GM12878 (cell line): ENCODE measurements around the gene SLC39A6. TPM values are rescaled to one million over a fixed set of nuclear protein-coding genes. Genes with fewer than 3 reads are reported as not detected.

ENCODE experiments used
- ATF7 ChIP-seq: fragments of 450-650 bp; IDR thresholded peaks from 2 replicates; pipeline ENCODE4 v1.6.1; 2016; ENCODE audit warnings: low read depth, mild to moderate bottlenecking
- BACH1 ChIP-seq: fragments of 450-650 bp; IDR thresholded peaks from 2 replicates; pipeline ENCODE4 v1.6.1; 2017; ENCODE audit warnings: mild to moderate bottlenecking, borderline replicate concordance
- CREB1 ChIP-seq: IDR thresholded peaks from 2 replicates; pipeline ENCODE4 v1.6.1; 2012; ENCODE audit warnings: low read depth, mild to moderate bottlenecking, inconsistent platforms
- EGR1 ChIP-seq, 2 experiments: IDR thresholded peaks; 1 replicate in 1 of 2; 2 replicates in 1 of 2; pipeline ENCODE4 v1.6.1; 2011 to 2012; ENCODE audit warnings: low read depth in 2 of 2, low read length in 2 of 2, borderline replicate concordance in 1 of 2, mild to moderate bottlenecking in 1 of 2, moderate library complexity in 1 of 2
- ETV6 ChIP-seq, 2 experiments: fragments of 450-650 bp in 1 of 2; IDR thresholded peaks in 1 of 2; conservative IDR thresholded peaks in 1 of 2; 2 replicates each; pipeline ENCODE4 v1.6.1; 2014; ENCODE audit warnings: antibody characterized with exemption in 1 of 2, borderline replicate concordance in 1 of 2, low read depth in 1 of 2, mild to moderate bottlenecking in 1 of 2, moderate library complexity in 1 of 2
- FOXK2 ChIP-seq: fragments of 450-650 bp; IDR thresholded peaks from 2 replicates; pipeline ENCODE4 v1.6.1; 2017; ENCODE audit warnings: mild to moderate bottlenecking, moderate library complexity
- IKZF2 ChIP-seq, 2 experiments: fragments of 450-650 bp; IDR thresholded peaks; 2 replicates each; pipeline ENCODE4 v1.6.1; 2017; ENCODE audit warnings: mild to moderate bottlenecking in 2 of 2, moderate library complexity in 2 of 2
- IRF4 ChIP-seq: IDR thresholded peaks from 2 replicates; pipeline ENCODE4 v1.6.1; 2011; ENCODE audit warnings: low read depth, low read length
- MTA3 ChIP-seq: IDR thresholded peaks from 2 replicates; pipeline ENCODE4 v1.6.1; 2012; ENCODE audit warnings: low read length, inconsistent platforms, borderline replicate concordance
- NFXL1 ChIP-seq: fragments of 450-650 bp; IDR thresholded peaks from 2 replicates; pipeline ENCODE4 v1.6.1; 2017; ENCODE audit warnings: antibody characterized with exemption, mild to moderate bottlenecking, borderline replicate concordance
- NR2F1 ChIP-seq: fragments of 450-650 bp; conservative IDR thresholded peaks from 2 replicates; pipeline ENCODE4 v1.6.1; 2017; ENCODE audit warnings: mild to moderate bottlenecking
- PML ChIP-seq: IDR thresholded peaks from 2 replicates; pipeline ENCODE4 v1.6.1; 2012; ENCODE audit warnings: low read length, inconsistent platforms
- POLR2A ChIP-seq: IDR thresholded peaks from 2 replicates; pipeline ENCODE4 v1.6.1; 2011; ENCODE audit warnings: low read depth, mild to moderate bottlenecking, low read length
- POLR2AphosphoS5 ChIP-seq: IDR thresholded peaks from 2 replicates; pipeline ENCODE4 v1.6.1; 2011; ENCODE audit warnings: mild to moderate bottlenecking, low read length, inconsistent platforms
- RAD21 ChIP-seq: IDR thresholded peaks from 2 replicates; pipeline ENCODE4 v1.6.1; 2011; ENCODE audit warnings: mild to moderate bottlenecking, low read depth, low read length, moderate library complexity; ENCODE audit not compliant: insufficient read depth
- RBBP5 ChIP-seq: fragments of 200-600 bp; sonication (generic); conservative IDR thresholded peaks from 2 replicates; pipeline ENCODE4 v1.6.1; 2016
- RUNX3 ChIP-seq: IDR thresholded peaks from 2 replicates; pipeline ENCODE4 v1.6.1; 2012; ENCODE audit warnings: low read length, inconsistent platforms
- SP1 ChIP-seq: IDR thresholded peaks from one replicate; pipeline ENCODE4 v1.6.1; 2011; ENCODE audit warnings: low read depth, low read length
- SREBF2 ChIP-seq: IDR thresholded peaks from 2 replicates; pipeline ENCODE4 v1.6.1; 2012; ENCODE audit warnings: mild to moderate bottlenecking, low read length
- TARDBP ChIP-seq: IDR thresholded peaks from 2 replicates; pipeline ENCODE4 v1.6.1; 2016; ENCODE audit warnings: borderline replicate concordance
- TCF12 ChIP-seq: IDR thresholded peaks from 2 replicates; pipeline ENCODE4 v1.6.1; 2011; ENCODE audit warnings: low read depth, mild to moderate bottlenecking, low read length
- YY1 ChIP-seq: IDR thresholded peaks from 2 replicates; pipeline ENCODE4 v1.6.1; 2011; ENCODE audit warnings: low read depth, mild to moderate bottlenecking, low read length
- polyA plus RNA-seq, 11 experiments: library from polyadenylated mRNA; depleted of rRNA in 4 of 11; unstranded in 6 of 11; stranded (reverse) in 5 of 11; fragments of >200 nt; fragmentation: Nextera tagmentation in 4 of 11; fragmentation: Illumina TruSeq in 1 of 11; extraction: Ambion mirVana in 4 of 11; extraction: Trizol in 1 of 11; gene quantifications; 1 replicate in 1 of 11; 2 replicates in 10 of 11; pipeline versions ENCODE4 v1.2.1 to v1.2.3, GENCODE V29; 2011 to 2016; ENCODE audit warnings: inconsistent platforms in 2 of 11, missing spikeins in 2 of 11, low read depth in 1 of 11
- total RNA-seq, 4 experiments: library from RNA; depleted of rRNA in 3 of 4; stranded (reverse); fragments of >200 nt in 3 of 4; fragmentation: Illumina TruSeq in 1 of 4; extraction: Trizol in 1 of 4; gene quantifications; 2 replicates each; pipeline versions ENCODE4 v1.2.1 to v1.2.3, GENCODE V29; 2013 to 2021
- TF ChIP-seq, protein P1 (sequence below): fragments of 450-650 bp; IDR thresholded peaks from 2 replicates; pipeline ENCODE4 v1.6.1; 2017; ENCODE audit warnings: borderline replicate concordance
- TF ChIP-seq, protein P2 (sequence below): IDR thresholded peaks from 2 replicates; pipeline ENCODE4 v1.6.1; 2011; ENCODE audit warnings: borderline replicate concordance, low read depth, mild to moderate bottlenecking, moderate library complexity, low read length; ENCODE audit not compliant: insufficient read depth, poor library complexity, severe bottlenecking
- TF ChIP-seq, protein P3 (sequence below): fragments of 450-650 bp; IDR thresholded peaks from 2 replicates; pipeline ENCODE4 v1.6.1; 2017; ENCODE audit warnings: mild to moderate bottlenecking
- TF ChIP-seq, protein P4 (sequence below): fragments of 150-350 bp; IDR thresholded peaks from 2 replicates; pipeline ENCODE4 v1.6.1; 2014; ENCODE audit warnings: mild to moderate bottlenecking, low read depth, low read length

SLC39A6 gene
- total and polyA plus RNA-seq, 10 of the 15 experiments (the other 5 are each of a cell fraction or from before 2014, with no cell fraction given): 12.4 to 65.9 (median 41.3) TPM

DNA sequence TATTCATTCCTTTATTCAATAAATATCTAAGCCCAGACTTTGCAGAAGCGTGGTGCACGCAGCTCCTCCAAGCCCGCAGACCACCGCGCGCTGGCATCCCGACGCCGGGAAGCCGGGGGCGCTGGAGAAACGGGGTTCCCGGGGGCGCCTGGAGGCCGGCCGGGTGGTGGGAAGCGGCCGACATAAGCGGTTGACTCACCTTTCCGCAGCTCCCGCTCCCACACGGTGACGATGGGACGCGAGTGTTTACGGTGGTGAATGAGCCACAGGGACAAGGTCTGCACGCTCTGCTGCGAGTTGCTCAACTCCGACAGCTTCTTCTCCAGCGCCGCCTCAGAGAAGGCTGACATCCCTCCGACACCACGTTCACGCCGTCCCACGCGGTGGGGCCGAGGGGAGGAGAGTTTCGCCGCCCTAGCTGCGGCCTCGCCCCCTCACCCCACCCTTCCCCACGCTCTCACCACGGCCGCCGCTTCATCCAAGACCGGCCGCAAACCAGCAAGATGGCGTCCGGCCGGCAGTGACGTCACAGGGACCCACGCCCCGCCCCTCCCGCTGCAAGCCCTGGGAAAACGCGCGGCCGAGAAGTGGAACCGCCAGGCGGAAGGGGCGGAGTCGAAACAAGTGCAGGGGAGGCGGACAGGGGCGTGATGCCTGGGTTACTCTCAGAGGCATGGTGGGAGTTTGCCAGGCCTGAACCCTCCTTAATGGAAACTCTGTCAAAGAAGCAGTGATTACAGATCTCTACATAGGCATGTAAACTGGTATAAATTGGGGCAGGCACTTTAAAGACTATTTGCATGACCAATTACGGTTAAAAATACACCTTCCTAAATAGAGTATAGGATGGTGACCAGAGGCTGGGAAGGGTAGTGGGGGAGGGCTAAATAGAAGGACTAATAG lies 61.8 kb downstream of the SLC39A6 start, which contains the start of gene RPRD1A (continued):
- no peak for TF ChIP-seq RAD21
- TF ChIP-seq CREB1: peak; percentile 93
- no peak for TF ChIP-seq SP1
- peak; percentile 31; the same call in 1 of the 2 replicates for TF ChIP-seq SREBF2
- TF ChIP-seq, protein P1, sequence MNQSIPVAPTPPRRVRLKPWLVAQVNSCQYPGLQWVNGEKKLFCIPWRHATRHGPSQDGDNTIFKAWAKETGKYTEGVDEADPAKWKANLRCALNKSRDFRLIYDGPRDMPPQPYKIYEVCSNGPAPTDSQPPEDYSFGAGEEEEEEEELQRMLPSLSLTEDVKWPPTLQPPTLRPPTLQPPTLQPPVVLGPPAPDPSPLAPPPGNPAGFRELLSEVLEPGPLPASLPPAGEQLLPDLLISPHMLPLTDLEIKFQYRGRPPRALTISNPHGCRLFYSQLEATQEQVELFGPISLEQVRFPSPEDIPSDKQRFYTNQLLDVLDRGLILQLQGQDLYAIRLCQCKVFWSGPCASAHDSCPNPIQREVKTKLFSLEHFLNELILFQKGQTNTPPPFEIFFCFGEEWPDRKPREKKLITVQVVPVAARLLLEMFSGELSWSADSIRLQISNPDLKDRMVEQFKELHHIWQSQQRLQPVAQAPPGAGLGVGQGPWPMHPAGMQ: no peak
- TF ChIP-seq POLR2A: peak; percentile 91
- peak; percentile 91 for TF ChIP-seq BACH1
- no peak for TF ChIP-seq ETV6 (conservative IDR thresholded peaks at IDR 0.05 in 1 of 2, IDR thresholded peaks at IDR 0.05 in 1 of 2; ENCODE audit: borderline replicate concordance in 1 of 2, low read depth in 1 of 2)
- TF ChIP-seq, protein P2, sequence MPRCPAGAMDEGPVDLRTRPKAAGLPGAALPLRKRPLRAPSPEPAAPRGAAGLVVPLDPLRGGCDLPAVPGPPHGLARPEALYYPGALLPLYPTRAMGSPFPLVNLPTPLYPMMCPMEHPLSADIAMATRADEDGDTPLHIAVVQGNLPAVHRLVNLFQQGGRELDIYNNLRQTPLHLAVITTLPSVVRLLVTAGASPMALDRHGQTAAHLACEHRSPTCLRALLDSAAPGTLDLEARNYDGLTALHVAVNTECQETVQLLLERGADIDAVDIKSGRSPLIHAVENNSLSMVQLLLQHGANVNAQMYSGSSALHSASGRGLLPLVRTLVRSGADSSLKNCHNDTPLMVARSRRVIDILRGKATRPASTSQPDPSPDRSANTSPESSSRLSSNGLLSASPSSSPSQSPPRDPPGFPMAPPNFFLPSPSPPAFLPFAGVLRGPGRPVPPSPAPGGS: peak; percentile 15
- no peak for TF ChIP-seq MTA3
- TF ChIP-seq PML: peak; percentile 44; the same call in 1 of the 2 replicates
- no peak for TF ChIP-seq NFXL1
- no peak for TF ChIP-seq RBBP5
- peak; percentile 96 for TF ChIP-seq YY1
- TF ChIP-seq TARDBP: no peak
- TF ChIP-seq, protein P3, sequence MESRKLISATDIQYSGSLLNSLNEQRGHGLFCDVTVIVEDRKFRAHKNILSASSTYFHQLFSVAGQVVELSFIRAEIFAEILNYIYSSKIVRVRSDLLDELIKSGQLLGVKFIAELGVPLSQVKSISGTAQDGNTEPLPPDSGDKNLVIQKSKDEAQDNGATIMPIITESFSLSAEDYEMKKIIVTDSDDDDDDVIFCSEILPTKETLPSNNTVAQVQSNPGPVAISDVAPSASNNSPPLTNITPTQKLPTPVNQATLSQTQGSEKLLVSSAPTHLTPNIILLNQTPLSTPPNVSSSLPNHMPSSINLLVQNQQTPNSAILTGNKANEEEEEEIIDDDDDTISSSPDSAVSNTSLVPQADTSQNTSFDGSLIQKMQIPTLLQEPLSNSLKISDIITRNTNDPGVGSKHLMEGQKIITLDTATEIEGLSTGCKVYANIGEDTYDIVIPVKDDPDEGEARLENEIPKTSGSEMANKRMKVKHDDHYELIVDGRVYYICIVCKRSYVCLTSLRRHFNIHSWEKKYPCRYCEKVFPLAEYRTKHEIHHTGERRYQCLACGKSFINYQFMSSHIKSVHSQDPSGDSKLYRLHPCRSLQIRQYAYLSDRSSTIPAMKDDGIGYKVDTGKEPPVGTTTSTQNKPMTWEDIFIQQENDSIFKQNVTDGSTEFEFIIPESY: no peak
- TF ChIP-seq EGR1 (IDR thresholded peaks at IDR 0.05; ENCODE audit: borderline replicate concordance in 1 of 2, low read depth in 2 of 2, low read length in 2 of 2): peak in 1 of 2 experiments; percentile 77; a peak in 2 of 3 replicates
- 0 out of 2 replicates have a peak, but pooled peaks have one; percentile 38 for TF ChIP-seq IRF4
- 0 out of 2 replicates have a peak, but pooled peaks have one; percentile 50 for TF ChIP-seq NR2F1
- TF ChIP-seq, protein P4, sequence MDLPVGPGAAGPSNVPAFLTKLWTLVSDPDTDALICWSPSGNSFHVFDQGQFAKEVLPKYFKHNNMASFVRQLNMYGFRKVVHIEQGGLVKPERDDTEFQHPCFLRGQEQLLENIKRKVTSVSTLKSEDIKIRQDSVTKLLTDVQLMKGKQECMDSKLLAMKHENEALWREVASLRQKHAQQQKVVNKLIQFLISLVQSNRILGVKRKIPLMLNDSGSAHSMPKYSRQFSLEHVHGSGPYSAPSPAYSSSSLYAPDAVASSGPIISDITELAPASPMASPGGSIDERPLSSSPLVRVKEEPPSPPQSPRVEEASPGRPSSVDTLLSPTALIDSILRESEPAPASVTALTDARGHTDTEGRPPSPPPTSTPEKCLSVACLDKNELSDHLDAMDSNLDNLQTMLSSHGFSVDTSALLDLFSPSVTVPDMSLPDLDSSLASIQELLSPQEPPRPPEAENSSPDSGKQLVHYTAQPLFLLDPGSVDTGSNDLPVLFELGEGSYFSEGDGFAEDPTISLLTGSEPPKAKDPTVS: no peak
- TF ChIP-seq IKZF2 (IDR thresholded peaks at IDR 0.05): peak; percentile 48 to 68; a peak in 3 of 4 replicates
- TF ChIP-seq POLR2AphosphoS5: peak; percentile 84
- peak; percentile 74; the same call in 1 of the 2 replicates for TF ChIP-seq RUNX3
- peak; percentile 96 for TF ChIP-seq ATF7
- no peak for TF ChIP-seq TCF12
- TF ChIP-seq FOXK2: no peak
